HG02943 (cell line): ENCODE data around the gene VPS29.
"Not testable (repeated sequence)": the region's sequence is repeated elsewhere in the genome, so short reads cannot be mapped to it uniquely, and the experiment has no call there.

Experiments
- ATAC-seq: cut with Tn5 transposase; IDR thresholded peaks from one replicate; pipeline ENCODE4 v1.9.1; 2021; ENCODE audit warnings: mild to moderate bottlenecking, low read depth, moderate library complexity; ENCODE audit not compliant: unreplicated experiment

The VPS29 gene

GRCh38 chr12:110501752-110502738 is at the start of gene VPS29, which contains the start of gene RAD9B:
VPS29 (minus strand) TSS chr12:110502111; CDS start chr12:110502051, 60 bp downstream.
RAD9B (plus strand) TSS chr12:110502331; CDS start chr12:110502338, 7 bp downstream.
- peak; percentile 89 for ATAC-seq

DNA sequence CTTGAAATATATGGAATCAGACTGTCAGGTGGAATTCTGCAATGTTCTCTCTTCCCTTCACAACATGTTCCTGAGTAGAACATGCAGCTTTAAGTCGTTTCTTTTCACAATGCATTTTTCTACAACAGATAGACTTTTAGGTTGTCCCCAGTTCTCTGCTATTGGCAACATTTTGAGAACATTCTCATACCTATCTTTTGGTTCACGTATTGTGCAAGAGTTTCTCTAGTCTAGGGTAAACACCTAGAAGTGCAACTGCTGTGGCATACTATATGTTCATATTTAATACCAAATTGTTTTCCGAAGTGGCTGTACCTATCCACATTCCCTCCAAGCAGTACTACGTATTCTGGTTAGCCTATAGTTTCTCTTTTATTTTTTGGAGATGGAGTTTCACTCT is 49.1 kb upstream of the VPS29 start:
- ATAC-seq, result no peak

- ATAC-seq, result no peak
Observed at GRCh38 chr12:110549716-110550115, 47.8 kb upstream of the VPS29 start.

- ATAC-seq, result no peak
Observed at GRCh38 chr12:110548678-110549077, 46.8 kb upstream of the VPS29 start.

GRCh38 chr12:110547090-110547489 is 45.2 kb upstream of the VPS29 start:
- ATAC-seq, result no peak

GRCh38 chr12:110546339-110546738 is 44.4 kb upstream of the VPS29 start:
- no peak for ATAC-seq

DNA sequence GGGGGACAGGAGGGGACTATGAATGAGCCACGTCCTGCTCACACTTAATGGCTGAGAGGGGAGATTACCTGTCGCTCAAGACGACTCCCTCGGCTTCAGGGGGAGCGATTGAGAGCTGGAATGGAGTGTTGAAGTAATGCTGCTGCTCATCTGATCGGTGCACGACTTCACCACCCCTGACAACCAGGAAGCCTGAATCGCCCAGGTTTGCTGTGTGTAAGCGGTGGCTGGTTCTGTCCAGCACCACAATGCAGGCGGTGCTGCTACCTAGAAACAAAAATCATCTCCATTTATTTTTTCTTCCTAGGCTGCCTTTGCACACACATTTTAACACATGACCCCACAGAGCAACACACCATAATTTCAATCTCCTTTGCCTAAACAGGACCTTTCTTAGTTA is 43.9 kb upstream of the VPS29 start:
- ATAC-seq, result no peak

DNA sequence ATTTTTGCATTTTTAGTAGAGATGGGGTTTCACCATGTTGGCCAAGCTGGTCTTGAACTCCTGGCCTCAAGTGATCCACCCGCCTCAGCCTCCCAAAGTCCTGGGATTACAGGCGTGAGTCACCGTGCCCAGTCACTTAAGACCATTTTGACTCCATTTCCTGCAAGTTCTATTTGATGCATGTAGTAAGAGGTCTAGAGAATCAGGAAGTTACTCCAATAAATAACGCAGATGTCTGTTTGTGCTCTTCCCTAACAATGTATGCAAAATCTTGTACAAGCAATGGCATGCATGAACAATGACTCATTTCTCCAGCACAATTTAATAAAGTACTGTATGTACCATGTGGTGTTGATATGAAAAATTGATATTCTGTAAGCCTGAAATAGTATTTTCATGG is 43.3 kb upstream of the VPS29 start:
- ATAC-seq, result not testable (repeated sequence)

DNA sequence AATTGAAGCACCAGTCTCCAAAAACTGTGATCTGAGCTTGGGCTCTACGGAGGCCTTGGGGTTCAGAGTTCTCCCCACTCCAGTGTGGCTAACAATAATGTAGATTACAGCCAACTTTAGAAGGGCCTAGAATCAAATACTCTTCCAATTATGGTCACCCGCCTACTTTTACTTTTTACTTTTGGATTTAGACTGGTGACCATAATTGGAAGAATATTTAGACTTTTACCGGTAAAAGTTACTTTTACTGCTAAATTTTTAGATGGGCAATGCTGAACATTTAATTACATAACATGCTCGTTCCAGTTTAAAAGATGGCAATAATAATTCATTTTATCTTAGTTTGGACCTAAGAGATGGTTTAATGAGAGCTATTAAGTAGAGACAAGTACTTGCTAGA is 42.1 kb upstream of the VPS29 start:
- ATAC-seq, result no peak

DNA sequence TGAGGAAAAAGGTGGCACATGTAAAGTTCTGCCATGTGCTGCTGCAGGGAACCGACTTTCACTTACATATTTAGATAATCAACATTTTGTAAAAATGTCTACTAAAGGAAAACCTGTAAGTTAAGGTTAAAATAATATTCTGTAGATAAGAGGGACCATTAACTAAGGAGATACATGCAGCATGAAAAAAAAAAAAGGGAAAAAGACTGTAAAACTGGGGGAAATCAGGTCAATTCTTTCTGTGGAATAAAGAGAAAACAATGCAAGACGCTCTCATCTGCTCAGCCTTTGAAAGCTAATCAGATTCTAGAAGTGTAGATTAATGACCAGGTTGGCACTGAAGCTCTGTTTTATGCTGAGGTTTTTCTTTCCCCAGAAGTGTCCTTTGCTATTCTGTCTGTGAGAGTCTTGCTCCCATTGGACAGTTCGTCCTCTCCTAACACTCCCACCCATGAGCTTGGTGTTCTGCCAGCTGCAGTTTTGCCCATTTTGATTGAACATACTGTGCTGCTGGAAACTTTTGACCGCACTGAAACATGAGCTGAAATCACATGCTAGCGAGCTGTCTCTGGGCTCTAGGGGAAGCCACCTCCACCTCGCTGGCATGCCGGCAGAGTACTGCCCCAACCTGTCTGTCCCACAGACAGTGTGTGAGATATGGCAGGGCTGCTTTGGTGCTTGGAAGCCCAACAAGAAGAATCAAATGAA is 41.5 kb upstream of the VPS29 start:
- ATAC-seq, result no peak

GRCh38 chr12:110540048-110540447 is 38.1 kb upstream of the VPS29 start:
- ATAC-seq, result no peak

DNA sequence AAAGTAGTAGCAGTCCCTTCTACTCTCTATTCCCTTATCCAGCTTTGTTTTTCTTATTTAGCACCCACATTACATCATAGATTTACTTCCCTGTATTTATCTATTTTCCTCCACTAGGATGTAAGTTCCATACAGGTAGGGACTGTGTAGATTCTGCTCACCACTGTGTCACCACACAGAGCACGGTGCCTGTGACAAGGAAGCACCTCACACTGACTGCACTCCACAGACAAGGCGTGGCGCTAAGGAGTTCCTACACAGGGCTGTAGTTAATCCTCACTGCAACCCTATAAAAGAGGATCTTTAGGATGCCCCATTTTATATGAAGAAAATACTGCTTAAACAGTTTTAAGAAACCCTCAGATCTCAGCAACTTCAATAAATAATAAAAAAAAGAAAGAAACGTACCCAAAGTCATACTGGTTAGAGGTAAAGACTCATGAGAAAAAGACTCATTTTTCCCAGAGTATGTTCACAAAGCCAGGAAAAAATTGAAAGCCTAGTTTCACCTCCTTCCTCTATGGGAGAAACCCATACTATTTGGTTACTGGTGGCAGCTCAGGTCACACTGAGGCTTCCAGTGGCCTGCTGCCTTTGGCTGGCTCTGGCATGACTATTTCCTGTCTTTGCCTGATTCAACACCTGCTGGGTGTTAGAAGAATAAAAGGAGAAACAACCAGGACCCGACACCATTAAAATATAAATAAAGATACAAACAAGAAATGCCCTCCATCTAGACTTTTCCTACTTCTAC is 37.1 kb upstream of the VPS29 start:
- ATAC-seq, result no peak

GRCh38 chr12:110537605-110538409 is 35.9 kb upstream of the VPS29 start:
- ATAC-seq, result no peak

GRCh38 chr12:110536834-110537604 is 35.1 kb upstream of the VPS29 start:
- no peak for ATAC-seq

- ATAC-seq, result no peak
Observed at GRCh38 chr12:110534811-110535210, 32.9 kb upstream of the VPS29 start.

DNA sequence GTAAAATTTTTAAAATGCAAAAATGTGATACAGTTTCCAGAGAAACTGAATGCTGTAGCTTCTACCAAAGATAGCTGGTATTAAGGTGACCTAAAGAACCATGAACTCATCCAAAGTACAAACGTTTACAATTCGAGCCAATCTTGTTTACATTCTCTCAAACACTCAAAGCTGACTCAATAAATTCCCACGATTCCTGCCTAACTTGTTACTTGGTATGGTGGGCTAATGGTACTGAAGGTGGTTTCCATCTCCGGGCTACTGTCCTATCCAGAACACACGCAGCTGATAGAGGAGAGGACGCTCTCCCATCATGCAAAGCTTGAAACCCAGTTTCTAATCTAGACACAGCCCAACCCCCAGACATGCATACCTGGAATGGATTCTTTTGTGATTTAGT is 31.7 kb upstream of the VPS29 start:
- no peak for ATAC-seq

DNA sequence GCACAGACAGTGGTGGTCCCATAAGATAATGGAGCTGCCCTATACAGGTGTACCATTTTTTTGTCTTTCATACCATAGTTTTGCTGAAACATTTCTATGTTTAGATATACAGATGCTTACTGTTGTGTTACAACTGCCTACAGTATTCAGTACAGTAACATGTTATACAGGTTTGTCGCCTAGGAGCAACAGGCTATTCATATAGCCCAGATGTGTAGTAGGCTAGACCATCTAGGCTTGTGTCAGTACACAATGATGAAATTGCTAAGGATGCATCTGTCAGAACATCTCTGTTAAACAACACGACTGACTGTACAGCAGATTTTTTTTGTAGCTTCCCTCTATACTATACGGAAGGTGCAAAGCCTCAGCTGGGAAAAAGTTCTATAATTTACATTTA is 30.7 kb upstream of the VPS29 start:
- ATAC-seq, result no peak

DNA sequence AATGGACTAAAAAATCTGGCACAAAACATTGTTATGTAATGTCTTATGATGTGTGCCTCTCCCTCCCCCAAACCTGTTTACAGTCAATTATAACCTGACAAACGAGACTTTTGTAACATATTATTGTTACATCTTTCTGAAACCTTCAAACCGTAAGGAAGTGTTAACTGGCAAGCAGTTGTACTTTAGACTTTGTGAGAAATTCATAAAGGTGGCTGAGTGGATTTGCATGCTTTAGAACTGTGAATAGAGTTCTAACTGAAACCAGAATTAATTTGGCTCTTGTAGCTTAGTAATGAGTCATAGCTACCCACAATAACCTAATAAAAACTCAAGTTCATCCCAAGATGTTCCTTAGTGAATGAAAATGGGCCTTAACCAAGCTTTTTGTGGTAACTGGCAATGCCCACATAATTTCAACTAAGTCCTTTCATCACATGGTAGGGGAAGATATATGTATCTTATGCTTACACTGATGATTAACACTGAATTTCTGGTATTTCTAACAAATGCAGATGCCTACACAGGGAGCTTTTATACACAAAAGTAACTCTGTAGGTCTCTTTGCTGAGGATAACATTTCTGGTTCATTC is 29.9 kb upstream of the VPS29 start:
- ATAC-seq, result peak; percentile 80

DNA sequence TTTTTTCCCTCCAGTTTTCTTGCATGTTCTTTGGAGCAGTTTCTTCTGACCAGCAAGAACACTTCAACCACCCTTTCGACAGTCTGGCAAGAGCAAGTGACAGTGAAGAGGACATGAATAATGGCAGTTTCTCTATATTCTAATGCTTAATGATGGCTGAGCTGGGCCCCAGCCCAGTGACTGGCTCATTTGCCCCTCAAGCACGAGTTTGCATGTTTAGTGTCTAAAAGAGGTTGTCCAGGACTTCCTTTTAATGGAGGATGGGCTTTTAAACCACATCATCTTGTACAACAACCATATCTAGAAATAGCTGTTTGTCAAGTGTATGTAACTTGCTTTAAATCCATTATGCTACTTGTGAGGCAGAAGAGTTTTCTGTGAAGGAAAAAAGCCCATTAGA is 28.6 kb upstream of the VPS29 start:
- ATAC-seq, result no peak
